Tibial nerve (tissue), 4 donors: ENCODE data around the gene TAS1R1. TPM values are rescaled to one million over a fixed set of nuclear protein-coding genes. Genes with fewer than 3 reads are reported as not detected.

ENCODE experiments used
- DNase-seq, 2 donors: peaks; one replicate each; pipeline ENCODE4 v3.0.0-alpha.2; 2019; ENCODE audit warnings: low spot score in 2 of 2
- H3K27ac ChIP-seq, 4 donors: fragments of 200-600 bp; sonication (generic) in 3 of 4; one replicate each; pipeline ENCODE4 v1.5.1; 2017 to 2019; ENCODE audit warnings: mild to moderate bottlenecking in 1 of 4
- H3K27me3 ChIP-seq, 2 donors: fragments of 200-600 bp; sonication (generic) in 1 of 2; one replicate each; pipeline versions ENCODE4 v1.5.1 to v1.6.0; 2017 to 2019
- H3K36me3 ChIP-seq, 3 donors: fragments of 200-600 bp; sonication (generic); one replicate each; pipeline ENCODE4 v1.5.1; 2018 to 2019
- H3K4me1 ChIP-seq, 4 donors: fragments of 200-600 bp; sonication (generic) in 3 of 4; one replicate each; pipeline ENCODE4 v1.5.1; 2017 to 2019
- H3K4me3 ChIP-seq, 4 donors: fragments of 200-600 bp; sonication (generic) in 3 of 4; one replicate each; pipeline ENCODE4 v1.5.1; 2017 to 2019; ENCODE audit warnings: mild to moderate bottlenecking in 1 of 4, moderate library complexity in 1 of 4
- H3K9me3 ChIP-seq, 4 donors: fragments of 200-600 bp; sonication (generic) in 3 of 4; one replicate each; pipeline ENCODE4 v1.5.1; 2017 to 2019
- EP300 ChIP-seq, 2 donors: sonication (generic); formaldehyde crosslinking; IDR thresholded peaks; one replicate each; pipeline ENCODE4 v1.6.1; 2017; ENCODE audit warnings: antibody characterized with exemption in 2 of 2, mild to moderate bottlenecking in 1 of 2
- POLR2A ChIP-seq, 2 donors: fragments of 450-650 bp; IDR thresholded peaks; one replicate each; pipeline ENCODE4 v1.6.1; 2017; ENCODE audit warnings: antibody characterized with exemption in 2 of 2, mild to moderate bottlenecking in 2 of 2, moderate library complexity in 2 of 2
- WGBS, 2 donors: methylation state at CpG; one replicate each; pipeline ENCODE4 v1.1.5; 2018; 5-methylcytosine and 5-hydroxymethylcytosine counted together
- total RNA-seq, 4 donors: library from RNA; depleted of rRNA; stranded (reverse); fragments of >200 nt; gene quantifications; one replicate each; pipeline ENCODE4 v1.1.0, GENCODE V29; 2016
- TF ChIP-seq, protein P1 (sequence below), 5 experiments: fragments of 200-600 bp in 3 of 5; fragments of 450-650 bp in 2 of 5; sonication (generic) in 3 of 5; IDR thresholded peaks; one replicate each; pipeline ENCODE4 v1.5.1; 2016 to 2019; ENCODE audit warnings: antibody characterized with exemption in 5 of 5, mild to moderate bottlenecking in 3 of 5, moderate library complexity in 2 of 5

The TAS1R1 gene
- total RNA-seq, 4 donors from 2014 or later = 0.22 to 0.78 TPM; not detected in 2

DNA sequence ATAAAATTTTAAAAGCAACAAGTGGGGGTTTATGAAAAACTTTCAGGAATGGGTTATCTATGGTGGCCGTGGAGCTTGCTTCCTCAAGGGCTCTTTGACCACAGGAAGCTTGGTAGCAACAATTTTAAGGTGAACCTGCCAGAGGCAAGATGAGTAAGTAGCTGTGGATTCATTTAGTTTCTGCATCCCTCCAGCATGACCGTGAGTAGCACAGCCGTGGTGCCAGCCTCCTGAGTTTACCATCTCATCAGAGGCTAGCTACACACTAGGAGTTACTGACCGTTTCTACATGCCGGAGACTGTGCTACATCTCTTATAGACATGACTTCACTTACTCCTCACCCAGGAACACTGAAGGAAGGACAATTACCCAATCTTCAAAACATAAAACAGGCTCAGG lies 33.6 kb upstream of the TAS1R1 start:
- H3K36me3 ChIP-seq = peaks cover 3 to 30% (median 3%) of the 10 kb centered on the region in 3 donors
- WGBS, 2 donors = 64 to 65% methylated on average over 5 of the region's 5 CpGs
- H3K27me3 ChIP-seq = no peaks in the 10 kb centered on the region

DNA sequence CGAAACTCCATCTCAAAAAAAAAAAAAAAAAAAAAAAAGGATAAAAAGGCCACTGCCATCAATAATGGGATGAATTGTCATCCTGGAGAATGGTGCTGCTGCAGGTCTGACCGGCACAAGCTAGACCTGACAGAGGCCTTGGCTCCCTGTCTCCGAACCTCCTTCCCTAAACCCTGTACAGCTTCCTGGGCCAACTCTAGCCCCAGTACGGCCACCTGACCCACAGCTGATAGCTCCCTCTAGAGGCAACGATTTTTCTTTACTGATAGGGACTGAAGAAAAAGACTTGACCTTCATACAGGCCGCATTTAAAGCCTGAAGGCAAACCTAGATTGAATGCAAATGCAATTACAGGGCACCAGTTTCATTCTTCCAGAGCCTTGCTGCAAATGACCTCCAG lies 31.5 kb upstream of the TAS1R1 start:
- Histone ChIP-seq H3K9me3 (no peaks in the 10 kb centered on the region), H3K27ac (no peak overlapping the region), H3K36me3 (peaks cover 3 to 51% (median 17%) of the 10 kb centered on the region in 3 donors), H3K4me1 (peaks cover 0 to 17% (median 2%) of the 10 kb centered on the region in 4 donors), H3K4me3 (no peak overlapping the region), H3K27me3 (no peaks in the 10 kb centered on the region)
- 37% methylated on average over 6 of the region's 6 CpGs for WGBS, 2 donors
- DNase-seq = no peak
- TF ChIP-seq, protein P1, sequence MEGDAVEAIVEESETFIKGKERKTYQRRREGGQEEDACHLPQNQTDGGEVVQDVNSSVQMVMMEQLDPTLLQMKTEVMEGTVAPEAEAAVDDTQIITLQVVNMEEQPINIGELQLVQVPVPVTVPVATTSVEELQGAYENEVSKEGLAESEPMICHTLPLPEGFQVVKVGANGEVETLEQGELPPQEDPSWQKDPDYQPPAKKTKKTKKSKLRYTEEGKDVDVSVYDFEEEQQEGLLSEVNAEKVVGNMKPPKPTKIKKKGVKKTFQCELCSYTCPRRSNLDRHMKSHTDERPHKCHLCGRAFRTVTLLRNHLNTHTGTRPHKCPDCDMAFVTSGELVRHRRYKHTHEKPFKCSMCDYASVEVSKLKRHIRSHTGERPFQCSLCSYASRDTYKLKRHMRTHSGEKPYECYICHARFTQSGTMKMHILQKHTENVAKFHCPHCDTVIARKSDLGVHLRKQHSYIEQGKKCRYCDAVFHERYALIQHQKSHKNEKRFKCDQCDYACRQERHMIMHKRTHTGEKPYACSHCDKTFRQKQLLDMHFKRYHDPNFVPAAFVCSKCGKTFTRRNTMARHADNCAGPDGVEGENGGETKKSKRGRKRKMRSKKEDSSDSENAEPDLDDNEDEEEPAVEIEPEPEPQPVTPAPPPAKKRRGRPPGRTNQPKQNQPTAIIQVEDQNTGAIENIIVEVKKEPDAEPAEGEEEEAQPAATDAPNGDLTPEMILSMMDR (IDR thresholded peaks at IDR 0.05) = peak in 4 of 5 experiments; percentile 27 to 43 (median 34)
- no peak for TF ChIP-seq POLR2A (IDR thresholded peaks at IDR 0.05)
- TF ChIP-seq EP300 (IDR thresholded peaks at IDR 0.05) = no peak

More for the DNA sequence above, 33.6 kb upstream of the TAS1R1 start:
- TF ChIP-seq POLR2A (IDR thresholded peaks at IDR 0.05) (no peak), EP300 (IDR thresholded peaks at IDR 0.05) (no peak)
- TF ChIP-seq, protein P1 (IDR thresholded peaks at IDR 0.05) = no peak
- Histone ChIP-seq H3K4me3 (no peak overlapping the region), H3K4me1 (peaks cover 0 to 17% (median 2%) of the 10 kb centered on the region in 4 donors), H3K9me3 (no peaks in the 10 kb centered on the region), H3K27ac (no peak overlapping the region)
- DNase-seq = no peak

DNA sequence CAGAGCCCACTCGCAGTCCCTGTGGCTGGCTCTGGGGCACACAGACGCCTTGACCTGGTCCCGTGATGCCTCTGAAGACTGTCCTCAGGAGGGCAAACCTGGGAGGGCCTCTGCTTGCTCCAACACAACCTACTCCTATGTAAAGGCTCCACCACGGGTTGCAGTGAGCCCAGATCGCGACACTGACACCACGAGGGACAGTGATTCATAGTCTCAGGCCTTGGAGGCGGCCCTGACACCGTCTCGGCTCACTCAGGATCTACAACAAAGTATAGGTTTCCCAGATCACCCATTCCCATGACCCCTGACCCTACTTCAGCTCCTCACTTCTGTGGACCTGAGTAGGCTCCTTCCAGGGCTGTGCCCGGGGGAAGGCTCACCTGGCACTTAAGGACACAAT lies 28.8 kb upstream of the TAS1R1 start:
- TF ChIP-seq, protein P1 (IDR thresholded peaks at IDR 0.05) = no peak
- TF ChIP-seq POLR2A (IDR thresholded peaks at IDR 0.05) (no peak), EP300 (IDR thresholded peaks at IDR 0.05) (no peak)
- H3K27ac ChIP-seq = no peak overlapping the region
- no peaks in the 10 kb centered on the region for H3K27me3 ChIP-seq
- no peaks in the 10 kb centered on the region for H3K4me1 ChIP-seq
- H3K9me3 ChIP-seq = no peaks in the 10 kb centered on the region
- 84 to 100% methylated on average over 1 to 11 of the region's 11 CpGs for WGBS, 2 donors
- DNase-seq = no peak
- H3K4me3 ChIP-seq = no peak overlapping the region
- peaks cover 3 to 78% (median 39%) of the 10 kb centered on the region in 3 donors for H3K36me3 ChIP-seq

DNA sequence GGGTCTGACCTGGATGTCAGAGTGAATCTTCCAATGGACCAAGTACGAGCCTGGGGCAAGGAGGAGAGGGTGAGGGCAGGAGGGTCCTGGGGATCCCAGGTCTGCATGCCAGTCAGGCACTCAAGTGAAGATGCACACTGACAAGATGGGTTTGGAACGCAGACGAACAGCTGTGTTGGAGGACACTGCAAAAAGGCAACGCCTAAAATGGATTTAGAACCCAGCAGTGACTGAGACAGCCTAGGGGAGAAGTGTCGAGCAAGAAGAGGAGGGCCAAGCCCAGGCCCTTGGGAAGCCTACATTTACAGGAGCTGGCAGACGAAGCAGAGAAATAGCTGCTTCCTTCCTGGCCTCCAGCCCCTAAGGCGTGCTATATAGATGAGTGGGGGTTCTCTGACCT lies 26.6 kb upstream of the TAS1R1 start:
- Histone ChIP-seq H3K36me3 (peaks cover 3 to 94% (median 56%) of the 10 kb centered on the region in 3 donors), H3K4me3 (no peak overlapping the region)
- TF ChIP-seq EP300 (IDR thresholded peaks at IDR 0.05) (no peak), POLR2A (IDR thresholded peaks at IDR 0.05) (no peak)
- TF ChIP-seq, protein P1 (IDR thresholded peaks at IDR 0.05) = no peak

DNA sequence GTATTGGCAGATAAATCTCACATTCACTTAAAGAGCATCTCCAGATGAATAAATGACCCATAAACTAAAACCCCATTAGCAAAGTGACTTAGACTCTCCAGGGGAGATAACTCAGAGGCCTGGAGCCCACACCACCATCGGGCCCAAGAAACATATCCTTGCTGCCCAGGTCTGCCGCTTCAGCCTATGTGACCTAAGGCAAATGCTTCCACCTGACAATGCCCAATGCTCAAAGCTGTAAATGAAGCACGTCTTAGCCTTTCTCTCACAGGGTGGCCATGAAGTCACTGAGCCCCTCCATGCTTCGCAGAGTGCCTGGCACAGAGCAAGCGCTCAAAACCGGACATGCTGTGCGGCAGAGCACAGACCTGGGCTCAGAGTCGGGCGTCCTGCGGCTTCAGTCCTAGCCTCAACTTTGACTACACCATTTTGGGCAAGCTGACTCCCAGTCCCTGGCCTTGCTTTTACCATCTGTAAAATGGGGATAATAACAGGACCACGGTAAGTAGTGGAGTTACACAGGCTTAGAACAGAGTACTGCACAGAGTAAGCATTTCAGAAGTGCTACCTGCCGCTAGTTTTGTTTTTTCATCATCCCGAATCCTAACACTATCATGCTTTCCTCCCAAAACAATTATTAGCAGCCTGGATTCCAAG lies 24.5 kb upstream of the TAS1R1 start:
- DNase-seq = no peak

More for the DNA sequence above, 26.6 kb upstream of the TAS1R1 start:
- H3K4me1 ChIP-seq = no peaks in the 10 kb centered on the region
- no peaks in the 10 kb centered on the region for H3K27me3 ChIP-seq
- whole genome bisulfite sequencing, 2 donors = 87% methylated on average over 7 of the region's 7 CpGs
- H3K9me3 ChIP-seq = no peaks in the 10 kb centered on the region
- DNase-seq = no peak
- no peak overlapping the region for H3K27ac ChIP-seq

More for the DNA sequence above, 24.5 kb upstream of the TAS1R1 start:
- H3K36me3 ChIP-seq = peaks cover 3 to 97% (median 56%) of the 10 kb centered on the region in 3 donors
- no peak for TF ChIP-seq EP300 (IDR thresholded peaks at IDR 0.05)
- TF ChIP-seq, protein P1 (IDR thresholded peaks at IDR 0.05) = no peak
- no peak overlapping the region for H3K27ac ChIP-seq
- peaks cover 0 to 5% (median 0%) of the 10 kb centered on the region in 4 donors for H3K4me1 ChIP-seq
- H3K27me3 ChIP-seq = no peaks in the 10 kb centered on the region
- 95 to 96% methylated on average over 13 of the region's 13 CpGs for WGBS, 2 donors
- no peak overlapping the region for H3K4me3 ChIP-seq
- H3K9me3 ChIP-seq = no peaks in the 10 kb centered on the region
